GM12874 (cell line): ENCODE results near the gene FOXD2.

Source experiments
- TF ChIP-seq, protein P1 (sequence below): IDR thresholded peaks from 2 replicates; pipeline ENCODE4 v1.5.1; 2011; ENCODE audit warnings: low read depth, mild to moderate bottlenecking, control low read depth, low read length, moderate library complexity; ENCODE audit not compliant: insufficient read depth

FOXD2 gene

DNA sequence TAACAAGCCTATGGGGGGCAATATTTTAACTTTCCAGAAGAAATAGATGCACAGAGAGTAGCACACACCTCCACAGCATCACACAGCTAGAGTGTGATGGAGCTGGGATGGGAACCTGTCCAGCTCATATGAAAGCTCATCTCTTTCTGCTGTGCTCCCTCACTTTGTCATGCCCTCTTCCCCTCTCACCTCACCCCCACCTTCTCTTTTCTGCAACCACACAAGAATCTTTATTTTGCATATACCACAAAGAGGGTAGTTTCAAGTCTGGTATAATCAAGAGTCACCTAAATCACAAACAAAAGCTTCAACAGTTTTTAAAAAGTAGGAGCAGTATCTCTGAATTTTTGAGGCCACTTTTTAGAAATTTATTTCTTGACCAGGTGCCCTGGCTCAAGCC is 22.6 kb downstream of the FOXD2 start:
- TF ChIP-seq, protein P1, sequence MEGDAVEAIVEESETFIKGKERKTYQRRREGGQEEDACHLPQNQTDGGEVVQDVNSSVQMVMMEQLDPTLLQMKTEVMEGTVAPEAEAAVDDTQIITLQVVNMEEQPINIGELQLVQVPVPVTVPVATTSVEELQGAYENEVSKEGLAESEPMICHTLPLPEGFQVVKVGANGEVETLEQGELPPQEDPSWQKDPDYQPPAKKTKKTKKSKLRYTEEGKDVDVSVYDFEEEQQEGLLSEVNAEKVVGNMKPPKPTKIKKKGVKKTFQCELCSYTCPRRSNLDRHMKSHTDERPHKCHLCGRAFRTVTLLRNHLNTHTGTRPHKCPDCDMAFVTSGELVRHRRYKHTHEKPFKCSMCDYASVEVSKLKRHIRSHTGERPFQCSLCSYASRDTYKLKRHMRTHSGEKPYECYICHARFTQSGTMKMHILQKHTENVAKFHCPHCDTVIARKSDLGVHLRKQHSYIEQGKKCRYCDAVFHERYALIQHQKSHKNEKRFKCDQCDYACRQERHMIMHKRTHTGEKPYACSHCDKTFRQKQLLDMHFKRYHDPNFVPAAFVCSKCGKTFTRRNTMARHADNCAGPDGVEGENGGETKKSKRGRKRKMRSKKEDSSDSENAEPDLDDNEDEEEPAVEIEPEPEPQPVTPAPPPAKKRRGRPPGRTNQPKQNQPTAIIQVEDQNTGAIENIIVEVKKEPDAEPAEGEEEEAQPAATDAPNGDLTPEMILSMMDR = no peak

DNA sequence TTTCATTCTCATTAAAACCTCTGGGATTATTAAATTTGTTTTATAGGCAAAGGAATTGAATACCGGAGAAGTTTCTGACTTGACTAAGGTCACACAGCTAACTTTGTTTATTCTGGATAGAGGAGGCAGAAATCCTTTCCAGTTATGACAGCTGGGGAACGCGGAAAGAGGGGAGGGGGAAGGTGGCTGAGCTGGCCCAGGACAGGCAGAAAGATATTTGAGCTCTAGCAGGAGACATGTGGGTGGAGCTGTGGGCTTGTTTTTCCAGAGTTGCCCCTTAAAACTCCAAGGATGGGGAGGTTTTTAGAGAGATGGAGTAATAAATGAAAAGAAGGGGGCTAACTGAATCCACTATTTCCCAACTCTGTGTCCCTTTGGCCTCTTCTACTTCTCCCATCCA is 27.8 kb downstream of the FOXD2 start:
- TF ChIP-seq, protein P1 = no peak

DNA sequence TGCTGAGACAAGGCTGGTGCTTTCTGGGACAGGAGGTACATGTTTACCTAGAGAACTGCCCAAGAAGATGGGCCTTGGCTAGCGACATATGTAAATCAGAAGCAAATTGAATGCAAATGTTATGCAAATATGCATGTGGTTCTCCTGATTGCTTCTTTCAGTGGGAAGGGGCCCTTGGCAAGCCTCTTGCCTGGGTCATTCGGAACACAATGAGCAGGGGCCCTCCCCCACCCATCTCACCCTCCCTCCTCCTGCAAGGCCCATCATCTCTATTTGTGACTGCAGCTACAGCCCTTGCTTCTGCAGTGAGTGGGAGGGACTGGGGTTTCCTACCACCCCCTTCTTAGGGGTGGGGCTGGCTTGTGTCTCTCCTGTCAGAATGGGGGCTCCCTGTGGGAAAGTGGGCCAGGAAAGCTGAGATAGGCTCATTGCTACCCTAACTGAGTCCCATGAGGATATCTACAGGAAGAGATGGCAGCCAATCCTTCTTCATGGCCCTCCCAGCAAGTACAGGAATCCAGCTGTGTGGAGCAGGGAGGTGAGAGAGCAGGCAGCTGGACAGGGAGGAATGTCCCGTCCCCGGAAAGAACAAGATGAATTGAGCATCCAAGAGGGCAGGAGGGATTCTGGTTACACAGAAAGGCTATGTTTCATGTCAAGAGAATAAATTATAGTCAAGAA is 31.0 kb downstream of the FOXD2 start:
- TF ChIP-seq, protein P1 = no peak

DNA sequence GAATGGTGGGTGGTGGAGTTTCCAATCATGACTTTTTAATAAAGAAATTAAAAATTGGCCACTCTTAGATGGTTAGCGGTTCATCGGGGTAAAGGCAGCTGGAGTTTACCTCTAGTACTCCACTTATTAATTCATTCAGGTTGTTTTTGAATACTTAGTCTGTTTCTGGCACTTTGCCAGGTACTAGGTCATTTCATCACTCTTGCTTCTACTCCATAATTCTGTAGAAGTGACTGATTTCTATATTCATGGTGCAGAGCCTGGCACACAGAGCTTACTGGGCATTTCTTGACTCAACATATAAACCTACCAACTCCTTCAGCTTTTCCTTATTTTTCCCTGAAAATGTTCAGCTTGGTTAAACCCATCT is 31.5 kb downstream of the FOXD2 start:
- TF ChIP-seq, protein P1 = no peak

DNA sequence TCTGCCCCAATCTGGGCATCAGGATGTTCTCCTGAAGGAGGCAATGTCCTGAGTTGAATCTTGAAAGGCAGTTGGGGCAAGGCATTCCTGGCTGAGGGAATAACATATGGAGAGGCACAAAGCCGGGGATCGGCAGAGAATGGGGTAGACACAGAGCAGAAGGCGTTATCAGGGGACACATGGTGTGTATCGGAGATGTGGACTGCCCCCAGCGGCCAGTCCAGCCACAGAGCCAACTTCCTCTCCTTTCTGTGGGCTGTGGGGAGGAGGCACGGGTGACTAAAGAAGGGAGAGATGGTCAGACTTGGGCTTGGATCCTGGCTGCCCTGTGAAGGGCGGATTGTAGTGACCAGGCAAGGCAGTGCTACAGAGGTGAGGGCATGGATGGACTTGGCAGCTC is 32.1 kb downstream of the FOXD2 start:
- TF ChIP-seq, protein P1 = no peak

DNA sequence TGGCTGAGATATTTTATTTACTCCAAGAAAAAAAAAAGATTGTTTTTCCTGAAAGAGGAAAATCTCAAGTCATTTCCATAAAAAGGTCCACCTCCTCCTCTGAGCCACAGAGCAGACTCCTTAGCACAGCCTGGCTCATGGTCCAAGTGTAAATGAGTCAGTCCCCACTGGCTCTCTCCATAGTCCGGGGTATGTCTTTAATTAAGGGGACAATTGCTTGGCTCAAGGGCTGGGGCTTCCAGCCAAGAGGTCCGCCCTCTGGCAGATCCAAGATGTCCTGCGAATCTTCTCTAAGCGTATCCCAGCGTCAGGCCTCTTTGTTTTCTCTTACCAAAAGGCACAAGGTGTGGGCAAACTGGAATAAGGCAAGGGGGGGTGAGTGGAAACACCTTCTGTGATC is 33.3 kb downstream of the FOXD2 start:
- TF ChIP-seq, protein P1 = no peak

DNA sequence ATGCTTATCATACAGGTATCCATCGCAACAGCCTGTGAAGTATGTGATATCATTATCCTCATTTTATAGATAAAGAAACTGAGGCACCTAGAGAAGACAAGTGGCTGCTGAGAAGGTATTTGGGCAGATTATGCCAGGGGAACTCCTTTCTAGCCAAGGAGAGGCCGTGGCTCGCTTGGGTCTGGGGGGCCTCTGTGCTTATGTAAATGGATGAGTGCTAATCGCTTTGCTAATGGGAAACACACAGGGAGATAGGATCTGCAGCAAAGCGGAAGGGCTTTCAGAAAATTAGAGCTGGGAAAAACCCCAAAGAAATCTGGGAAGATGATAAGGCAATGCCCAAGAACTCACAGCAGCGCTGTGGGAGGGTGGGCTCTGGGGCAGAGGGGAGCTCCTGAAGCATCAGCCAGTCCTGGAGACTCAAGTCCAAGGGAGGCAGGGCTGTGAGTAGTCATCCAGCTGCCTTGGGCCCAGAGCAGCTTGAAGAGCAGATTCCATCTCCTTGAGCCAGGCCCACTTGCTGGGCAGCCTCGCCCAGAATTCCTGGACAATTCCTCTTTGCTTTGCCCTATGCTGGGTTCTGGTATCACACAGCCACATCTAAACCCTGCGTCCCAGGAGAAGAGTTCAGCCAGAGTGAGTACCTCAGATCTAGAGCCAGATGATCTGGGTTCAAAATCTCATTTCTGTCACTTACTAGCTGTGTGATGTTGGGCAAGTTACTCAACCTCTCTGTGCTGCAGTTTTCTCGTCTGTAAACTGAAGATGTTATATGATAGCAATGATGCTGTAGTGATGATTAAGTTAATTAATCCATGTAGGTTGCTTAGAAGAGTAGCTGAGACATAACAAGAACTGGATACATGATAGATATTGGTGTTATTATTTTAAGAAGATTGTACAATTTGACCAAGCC is 36.7 kb downstream of the FOXD2 start:
- TF ChIP-seq, protein P1 = no peak
